Mesodermal cell (in vitro differentiated cells): ENCODE measurements around the gene FARP1.

Experiments used
- H3K27ac ChIP-seq: 2 replicates; pipeline ENCODE4 v1.7.0; 2013; ENCODE audit warnings: mild to moderate bottlenecking, low read depth, low read length, moderate library complexity; ENCODE audit not compliant: severe bottlenecking
- H3K36me3 ChIP-seq: 2 replicates; pipeline ENCODE4 v1.7.1; 2013; ENCODE audit warnings: mild to moderate bottlenecking, low read length, moderate library complexity; ENCODE audit not compliant: control insufficient read depth, insufficient read depth
- H3K4me1 ChIP-seq: one replicate; pipeline ENCODE4 v1.7.1; 2013; ENCODE audit warnings: mild to moderate bottlenecking, low read length; ENCODE audit not compliant: insufficient read depth, control insufficient read depth, poor library complexity, severe bottlenecking
- H3K4me3 ChIP-seq: 2 replicates; pipeline ENCODE4 v1.7.0; 2013; ENCODE audit warnings: low read length, control low read depth, mild to moderate bottlenecking; ENCODE audit not compliant: insufficient read depth, poor library complexity, severe bottlenecking; ENCODE audit errors: extremely low read depth
- H3K9me3 ChIP-seq: 2 replicates; pipeline ENCODE4 v1.7.1; 2013; ENCODE audit warnings: mild to moderate bottlenecking, low read length, moderate library complexity; ENCODE audit not compliant: control insufficient read depth
- WGBS, 2 experiments: methylation state at CpG; one replicate each; pipeline ENCODE4 v1.1.5; 2013; ENCODE audit warnings: missing lambda C conversion rate in 2 of 2; ENCODE audit not compliant: insufficient coverage in 2 of 2; 5-methylcytosine and 5-hydroxymethylcytosine counted together

FARP1 gene

DNA sequence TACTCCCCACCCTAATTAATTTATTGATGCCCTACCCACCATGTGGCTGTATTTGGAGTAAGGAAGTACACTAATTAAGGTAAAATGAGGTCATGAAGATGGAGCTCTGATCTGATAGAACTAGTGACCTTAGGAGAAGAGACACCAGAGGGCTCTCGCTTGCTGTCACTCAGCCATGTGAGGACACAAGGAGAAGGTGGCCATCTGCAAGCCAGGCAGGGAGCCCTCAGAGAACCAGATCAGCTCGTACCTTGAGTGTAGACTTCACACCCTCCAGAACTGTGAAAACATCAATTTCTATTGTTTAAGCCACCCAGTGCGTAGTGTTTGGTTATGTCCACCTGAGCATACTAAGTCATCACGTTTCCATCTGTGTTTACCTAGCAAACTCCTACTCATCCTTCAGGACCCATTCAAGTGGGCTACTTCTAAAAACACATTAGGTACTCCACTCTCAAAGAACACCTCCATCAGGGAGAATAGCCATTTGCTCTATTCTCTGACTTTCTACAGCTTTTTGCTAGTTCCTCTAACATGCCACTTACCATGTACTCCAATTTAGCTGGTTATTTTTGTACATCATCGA is 191.8 kb downstream of the FARP1 start:
- Histone ChIP-seq H3K36me3 (peaks cover 12% of the 10 kb centered on the region), H3K27ac (no peak overlapping the region), H3K4me3 (no peak overlapping the region), H3K9me3 (peaks cover 9% of the 10 kb centered on the region), H3K4me1 (no peaks in the 10 kb centered on the region)
- 92 to 94% methylated on average over 4 to 5 of the region's 5 CpGs for WGBS, 2 experiments

DNA sequence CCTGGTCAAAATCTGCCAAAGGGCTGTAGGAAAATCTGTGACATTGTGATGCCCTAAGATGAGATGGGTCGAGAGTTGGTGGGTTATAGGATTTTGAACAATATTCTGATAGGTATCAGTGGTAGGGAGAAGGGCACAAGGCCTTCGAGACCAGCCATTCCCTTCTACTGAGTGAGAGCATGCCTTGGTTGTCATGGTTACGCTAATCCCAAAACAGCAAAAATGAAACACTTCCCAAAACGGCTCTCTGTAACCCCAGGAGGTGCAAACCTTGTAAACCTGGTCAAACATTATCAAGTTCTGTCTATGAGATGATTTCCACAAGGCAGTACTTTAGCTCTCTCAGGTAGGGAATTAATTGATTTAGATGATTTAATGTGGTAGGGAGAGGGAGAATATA is 192.8 kb downstream of the FARP1 start:
- H3K27ac ChIP-seq = no peak overlapping the region
- H3K9me3 ChIP-seq = peaks cover 9% of the 10 kb centered on the region
- no peak overlapping the region for H3K4me3 ChIP-seq
- H3K36me3 ChIP-seq = peaks cover 12% of the 10 kb centered on the region
- H3K4me1 ChIP-seq = no peaks in the 10 kb centered on the region
- WGBS, 2 experiments = 100% methylated on average over 3 of the region's 4 CpGs; no CpG with 5 or more reads in 1 of the 2 experiments

DNA sequence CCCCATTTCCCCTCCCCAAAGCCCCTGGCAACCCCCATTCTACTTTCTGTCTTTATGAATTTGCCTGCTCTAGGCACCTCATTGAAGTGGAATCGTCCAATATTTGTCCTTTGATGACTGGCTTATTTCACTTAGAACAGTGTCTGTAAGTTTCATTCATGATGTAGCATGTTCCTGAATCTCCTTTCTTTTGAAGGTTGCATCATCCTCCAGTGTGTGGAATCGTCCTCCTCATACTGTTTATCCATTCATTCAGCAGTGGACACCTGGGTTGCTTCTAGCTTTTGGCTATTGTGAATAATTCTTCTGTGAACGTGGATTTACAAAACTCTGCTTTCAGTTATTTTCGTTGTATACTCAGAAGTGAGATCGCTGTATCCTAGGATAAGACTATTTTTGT is 195.4 kb downstream of the FARP1 start:
- 81 to 100% methylated on average over 4 of the region's 5 CpGs for WGBS, 2 experiments
- no peaks in the 10 kb centered on the region for H3K4me1 ChIP-seq
- no peak overlapping the region for H3K4me3 ChIP-seq
- H3K36me3 ChIP-seq = peaks cover 12% of the 10 kb centered on the region
- H3K27ac ChIP-seq = no peak overlapping the region
- H3K9me3 ChIP-seq = peaks cover 9% of the 10 kb centered on the region

DNA sequence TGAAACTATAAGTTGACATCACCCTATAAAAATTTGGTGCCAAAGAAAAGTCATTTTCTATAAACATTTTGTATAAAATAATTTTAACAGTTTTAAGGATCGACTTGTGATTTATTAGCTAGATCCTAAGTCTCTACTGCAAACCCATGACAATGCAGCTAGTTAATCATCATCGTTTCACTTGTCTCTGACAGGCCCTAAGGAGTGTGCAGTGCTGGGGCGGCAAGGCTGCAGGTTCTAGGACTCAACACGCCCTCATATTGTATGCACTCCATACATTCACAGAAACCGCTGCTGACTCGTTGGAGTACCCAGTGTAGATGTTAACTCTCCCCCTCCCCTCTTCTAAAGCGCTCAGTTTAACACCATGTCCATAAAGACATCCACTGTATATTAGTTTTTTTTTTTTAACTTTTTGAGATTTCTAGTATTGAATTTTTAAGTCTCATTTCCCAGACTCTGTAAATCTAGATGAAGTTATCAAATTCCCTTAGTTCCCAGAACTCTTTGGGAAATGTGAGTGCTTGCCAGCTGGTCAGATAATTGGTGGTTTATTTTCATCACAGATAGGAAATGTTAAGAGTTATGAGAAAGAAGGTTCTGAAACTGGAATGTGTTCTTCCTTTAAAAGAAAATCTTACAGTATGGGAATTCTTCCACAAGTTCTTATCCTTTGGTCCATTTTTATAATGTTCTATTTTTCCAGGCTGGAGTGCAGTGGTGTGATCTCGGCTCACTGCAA is 197.0 kb downstream of the FARP1 start:
- H3K27ac ChIP-seq = no peak overlapping the region
- no peaks in the 10 kb centered on the region for H3K4me1 ChIP-seq
- WGBS, 2 experiments = 94 to 100% methylated on average over 2 to 6 of the region's 8 CpGs
- no peak overlapping the region for H3K4me3 ChIP-seq
- peaks cover 19% of the 10 kb centered on the region for H3K36me3 ChIP-seq
- H3K9me3 ChIP-seq = peaks cover 4% of the 10 kb centered on the region

DNA sequence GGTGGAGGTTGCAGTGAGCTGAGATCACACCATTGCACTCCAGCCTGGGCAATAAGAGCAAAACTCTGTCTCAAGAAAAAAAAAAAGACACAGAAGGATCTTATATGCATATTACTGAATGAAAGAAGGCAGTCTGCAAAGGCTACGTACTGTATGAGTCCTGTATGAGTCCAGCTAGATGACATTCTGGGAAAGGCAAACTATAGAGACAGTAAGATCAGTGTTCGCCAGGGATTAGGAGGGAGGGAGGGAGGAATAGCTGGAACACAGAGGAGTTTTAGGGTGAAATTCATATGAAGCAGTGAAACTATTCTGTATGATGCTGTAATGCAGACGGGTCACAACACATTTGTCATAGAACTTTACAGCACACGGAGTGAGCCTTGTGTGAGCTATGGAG is 200.1 kb downstream of the FARP1 start:
- Histone ChIP-seq H3K4me3 (no peak overlapping the region), H3K36me3 (peaks cover 21% of the 10 kb centered on the region), H3K4me1 (no peaks in the 10 kb centered on the region), H3K9me3 (no peaks in the 10 kb centered on the region), H3K27ac (no peak overlapping the region)
- 96 to 100% methylated on average over 2 to 4 of the region's 4 CpGs for WGBS, 2 experiments

DNA sequence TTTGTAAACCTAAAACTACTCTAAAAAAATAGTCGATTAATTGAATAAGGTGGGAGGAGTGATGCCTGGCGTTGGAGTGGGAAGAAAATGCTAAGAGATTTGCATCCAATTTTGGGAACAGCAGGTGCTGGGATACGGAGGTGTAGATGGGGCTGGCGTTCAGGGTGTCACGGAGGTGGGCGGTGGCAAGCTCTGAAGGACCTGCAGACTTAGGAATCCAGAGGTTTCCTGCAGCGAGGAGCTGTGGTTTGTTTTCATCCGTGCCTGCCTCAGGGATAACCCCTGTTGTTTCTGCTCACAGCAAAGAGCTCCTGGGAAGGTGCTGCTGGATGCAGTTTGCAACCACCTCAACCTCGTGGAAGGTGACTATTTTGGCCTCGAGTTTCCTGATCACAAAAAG is 200.6 kb downstream of the FARP1 start:
- Histone ChIP-seq H3K27ac (no peak overlapping the region), H3K4me1 (no peaks in the 10 kb centered on the region), H3K4me3 (no peak overlapping the region), H3K9me3 (no peaks in the 10 kb centered on the region), H3K36me3 (peaks cover 17% of the 10 kb centered on the region)
- 66 to 69% methylated on average over 9 to 10 of the region's 10 CpGs for WGBS, 2 experiments

DNA sequence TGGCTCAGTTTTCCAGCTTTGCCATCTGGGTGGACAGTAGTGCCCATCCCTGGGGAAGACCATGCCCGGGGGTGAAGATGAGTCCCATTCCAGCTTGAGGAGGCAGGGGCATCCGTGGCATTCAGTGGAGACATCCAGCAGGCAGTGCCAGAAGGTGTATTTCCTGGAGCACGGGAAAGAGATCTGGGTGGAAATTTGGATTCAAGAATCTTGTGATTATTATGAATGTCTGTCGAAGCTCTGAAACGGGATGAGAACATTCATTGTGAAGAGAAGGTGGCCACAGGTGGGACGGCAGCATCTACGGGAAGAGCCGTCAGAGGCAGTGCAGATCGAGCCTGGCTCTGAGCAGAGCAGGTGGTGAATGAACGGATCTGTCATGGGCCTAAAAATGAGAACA is 201.5 kb downstream of the FARP1 start:
- Histone ChIP-seq H3K9me3 (no peaks in the 10 kb centered on the region), H3K27ac (no peak overlapping the region), H3K4me1 (no peaks in the 10 kb centered on the region), H3K4me3 (no peak overlapping the region), H3K36me3 (peaks cover 11% of the 10 kb centered on the region)
- 85 to 98% methylated on average over 4 to 7 of the region's 10 CpGs for WGBS, 2 experiments

DNA sequence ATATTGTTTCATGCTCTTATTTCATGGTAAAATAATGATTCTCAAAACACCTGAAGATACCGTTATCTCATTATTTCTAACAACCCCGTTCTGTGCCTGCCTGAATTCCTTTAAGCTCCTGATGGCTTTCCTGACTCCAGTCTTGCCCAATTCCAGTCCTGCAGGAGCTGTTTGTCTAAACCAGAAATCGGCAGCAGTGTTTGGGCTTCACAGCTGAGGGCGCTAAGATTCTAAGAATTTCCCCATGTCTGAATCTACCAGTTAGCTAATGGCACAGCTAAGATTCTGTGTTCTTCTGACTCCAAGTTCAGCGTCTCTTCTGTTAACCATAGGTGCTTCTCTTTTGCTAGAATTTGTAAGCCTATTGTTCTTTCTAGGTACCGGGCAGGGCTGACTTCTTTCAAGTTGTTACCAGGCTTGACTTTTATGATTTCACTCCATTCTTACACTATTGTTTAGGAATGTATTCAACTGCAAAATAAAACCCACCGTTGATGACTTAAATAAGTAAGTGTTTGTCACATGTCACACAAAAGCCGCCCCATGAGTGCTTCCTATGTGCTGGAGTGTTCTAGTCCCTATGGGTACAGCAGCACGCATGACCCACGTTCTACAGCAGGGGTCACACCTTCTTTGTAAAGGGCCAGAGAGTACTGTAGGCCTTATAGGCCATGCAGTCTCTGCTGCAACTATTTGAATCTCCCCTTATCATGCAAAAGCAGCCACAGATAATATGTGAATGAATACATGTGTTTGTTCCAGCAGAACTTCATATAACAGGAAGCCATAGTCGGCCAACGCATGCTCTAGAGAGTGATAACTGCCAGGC is 202.4 kb downstream of the FARP1 start:
- Histone ChIP-seq H3K4me3 (no peak overlapping the region), H3K4me1 (no peaks in the 10 kb centered on the region), H3K27ac (no peak overlapping the region), H3K9me3 (no peaks in the 10 kb centered on the region), H3K36me3 (peaks cover 11% of the 10 kb centered on the region)
- 90 to 98% methylated on average over 8 to 9 of the region's 12 CpGs for WGBS, 2 experiments

DNA sequence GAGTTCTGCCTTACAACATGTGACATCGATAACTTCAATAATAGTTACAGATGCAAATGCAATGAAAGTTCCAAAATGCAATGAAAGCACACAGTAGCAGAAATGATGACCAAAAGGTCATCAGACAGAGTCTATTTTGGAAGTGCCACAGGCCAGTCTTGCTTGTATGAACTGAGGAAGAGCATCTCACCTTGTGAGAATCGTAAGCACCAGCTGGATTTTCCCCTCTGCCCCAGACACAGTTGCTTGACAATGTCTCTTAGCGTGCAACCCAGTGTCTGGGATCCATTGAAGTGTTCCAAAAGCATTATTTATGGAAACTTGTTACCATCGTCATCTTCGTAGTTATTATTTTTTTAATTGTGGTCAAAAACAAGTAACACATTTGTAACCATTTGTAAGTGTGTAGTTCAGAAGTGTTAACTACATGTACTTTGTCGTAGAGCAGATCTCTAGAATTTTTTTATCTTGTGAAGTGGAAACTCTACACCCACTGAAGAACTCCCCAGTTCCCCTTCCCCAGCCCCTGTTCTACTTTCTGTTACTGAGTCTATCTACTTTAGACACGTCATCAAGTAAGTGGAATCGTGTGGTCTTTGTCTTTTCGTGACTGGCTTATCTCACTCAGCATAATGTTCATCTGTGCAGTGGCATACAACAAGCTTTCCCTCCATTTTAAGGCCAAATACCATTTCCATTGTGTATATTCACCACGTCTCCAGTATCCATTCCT is 204.2 kb downstream of the FARP1 start:
- Histone ChIP-seq H3K36me3 (peaks cover 12% of the 10 kb centered on the region), H3K4me3 (no peak overlapping the region), H3K9me3 (no peaks in the 10 kb centered on the region), H3K4me1 (no peaks in the 10 kb centered on the region), H3K27ac (no peak overlapping the region)
- 94 to 96% methylated on average over 5 to 8 of the region's 10 CpGs for WGBS, 2 experiments

DNA sequence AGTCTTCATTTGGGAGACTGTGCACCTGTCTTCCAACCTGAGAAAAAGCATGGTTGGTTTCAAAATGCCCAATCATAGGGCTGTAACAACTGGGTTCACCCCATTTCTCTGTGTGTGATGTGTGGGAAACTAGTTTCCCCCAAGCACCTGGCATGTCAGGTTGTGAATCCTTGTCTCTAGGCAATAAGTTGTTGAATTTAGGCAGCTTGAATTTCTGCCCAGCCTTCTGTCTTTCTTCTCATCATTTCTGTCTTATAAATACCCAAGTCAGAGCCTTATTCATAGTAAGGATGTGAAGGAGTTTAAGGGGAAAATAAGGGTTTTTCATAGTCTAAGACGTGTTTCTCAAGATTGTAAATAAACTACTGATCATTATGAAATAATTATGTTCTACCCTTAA is 204.9 kb downstream of the FARP1 start:
- Histone ChIP-seq H3K36me3 (peaks cover 13% of the 10 kb centered on the region), H3K4me3 (no peak overlapping the region), H3K9me3 (no peaks in the 10 kb centered on the region), H3K4me1 (no peaks in the 10 kb centered on the region), H3K27ac (no peak overlapping the region)
- WGBS, 2 experiments = no CpG with 5 or more reads among the region's 1 CpG
